Activated B cell treated with CpG ODN at 0.5 μM for 24 hours (primary cell): Measurements from ENCODE around the gene GPHN. TPM values are rescaled to one million over a fixed set of nuclear protein-coding genes. Genes with fewer than 3 reads are reported as not detected.

Experiments used
- ATAC-seq: fragments of 200-7000 bp; cut with Tn5 transposase; one replicate; pipeline ENCODE4 v1.10.0; 2021; ENCODE audit warnings: low read depth, mild to moderate bottlenecking, moderate library complexity
- CTCF ChIA-PET: fragments of 350-600 bp; sonication (Branson Sonifier 250); formaldehyde crosslinking; loops from one replicate; lab custom pipeline; 2021; ENCODE audit warnings: antibody characterized with exemption; lab: Charles Lee
- POLR2A ChIA-PET: fragments of 350-600 bp; sonication (Branson Sonifier 250); formaldehyde crosslinking; loops from one replicate; lab custom pipeline; 2021; ENCODE audit warnings: antibody characterized with exemption; lab: Charles Lee
- DNase-seq: peaks from one replicate; pipeline ENCODE4 v3.0.0; 2022
- H3K27ac Mint-ChIP-seq: one replicate; pipeline ENCODE4 v1.8.0; 2020; ENCODE audit warnings: mixed read lengths
- H3K27me3 Mint-ChIP-seq: one replicate; pipeline ENCODE4 v1.8.0; 2021; ENCODE audit warnings: mixed read lengths
- H3K36me3 Mint-ChIP-seq: one replicate; pipeline ENCODE4 v1.8.0; 2021; ENCODE audit warnings: low read depth, mixed read lengths
- H3K4me1 Mint-ChIP-seq: one replicate; pipeline ENCODE4 v1.8.0; 2021; ENCODE audit warnings: mixed read lengths
- H3K4me3 Mint-ChIP-seq: one replicate; pipeline ENCODE4 v1.8.0; 2020; ENCODE audit warnings: mild to moderate bottlenecking, mixed read lengths
- H3K9me3 Mint-ChIP-seq: one replicate; pipeline ENCODE4 v1.8.0; 2020; ENCODE audit warnings: mixed read lengths
- CTCF ChIP-seq: fragments of 200-600 bp; IDR thresholded peaks from one replicate; pipeline ENCODE4 v1.8.0; 2022; ENCODE audit warnings: antibody characterized with exemption, mild to moderate bottlenecking
- intact Hi-C: fragments of 100-400 bp; cut with micrococcal nuclease; formaldehyde crosslinking; loops from one replicate; pipeline ENCODE4 v1.15.1; 2024
- total RNA-seq: library from RNA; stranded (reverse); gene quantifications from 2 replicates; pipeline ENCODE4 v1.2.3, GENCODE V29; 2022

The GPHN gene
- total RNA-seq, 1 donor from 2014 or later, result 36.9 TPM

- ChIA-PET CTCF (no interaction called here), POLR2A (no interaction called here)
- Mint-ChIP-seq H3K9me3 (no peaks in the 10 kb centered on the region), H3K27ac (no peak overlapping the region), H3K36me3 (no peaks in the 10 kb centered on the region), H3K27me3 (no peaks in the 10 kb centered on the region), H3K4me3 (no peak overlapping the region), H3K4me1 (no peaks in the 10 kb centered on the region)
- no peak for ATAC-seq
- TF ChIP-seq CTCF, result no peak
- intact Hi-C loops, result no loop called here
- DNase-seq, result no peak
These were observed 604.4 kb downstream of the GPHN start for GRCh38 chr14:67112344-67112743.

- H3K27ac Mint-ChIP-seq, result no peak overlapping the region
- ChIA-PET CTCF (no interaction called here), POLR2A (no interaction called here)
- intact Hi-C loops, result no loop called here
- DNase-seq (no peak), ATAC-seq (no peak)
- TF ChIP-seq CTCF, result no peak
- no peaks in the 10 kb centered on the region for H3K27me3 Mint-ChIP-seq
- no peak overlapping the region for H3K4me3 Mint-ChIP-seq
- H3K4me1 Mint-ChIP-seq, result no peaks in the 10 kb centered on the region
- peaks cover 22% of the 10 kb centered on the region for H3K36me3 Mint-ChIP-seq
- H3K9me3 Mint-ChIP-seq, result peaks cover 4% of the 10 kb centered on the region
These were observed 619.2 kb downstream of the GPHN start for GRCh38 chr14:67127174-67127573.

GRCh38 chr14:67129768-67130167 lies 621.8 kb downstream of the GPHN start:
- no peak overlapping the region for H3K4me3 Mint-ChIP-seq
- ATAC-seq (no peak), DNase-seq (no peak)
- no peaks in the 10 kb centered on the region for H3K4me1 Mint-ChIP-seq
- intact Hi-C loops, result no loop called here
- CTCF ChIA-PET, result no interaction called here
- POLR2A ChIA-PET, result no interaction called here
- peaks cover 4% of the 10 kb centered on the region for H3K9me3 Mint-ChIP-seq
- no peak overlapping the region for H3K27ac Mint-ChIP-seq
- peaks cover 7% of the 10 kb centered on the region for H3K36me3 Mint-ChIP-seq
- H3K27me3 Mint-ChIP-seq, result no peaks in the 10 kb centered on the region
- no peak for TF ChIP-seq CTCF

- H3K36me3 Mint-ChIP-seq, result peaks cover 4% of the 10 kb centered on the region
- TF ChIP-seq CTCF, result no peak
These were observed 623.7 kb downstream of the GPHN start for GRCh38 chr14:67131691-67132090.

GRCh38 chr14:67133144-67133543 lies 625.2 kb downstream of the GPHN start:
- Mint-ChIP-seq H3K9me3 (no peaks in the 10 kb centered on the region), H3K4me3 (no peak overlapping the region), H3K27me3 (no peaks in the 10 kb centered on the region), H3K27ac (no peak overlapping the region), H3K4me1 (no peaks in the 10 kb centered on the region), H3K36me3 (peaks cover 4% of the 10 kb centered on the region)
- ATAC-seq (no peak), DNase-seq (no peak)
- TF ChIP-seq CTCF, result no peak
- CTCF ChIA-PET, result no interaction called here
- POLR2A ChIA-PET, result no interaction called here
- intact Hi-C loops, result no loop called here

More at GRCh38 chr14:67131691-67132090, 623.7 kb downstream of the GPHN start:
- H3K9me3 Mint-ChIP-seq, result no peaks in the 10 kb centered on the region
- ATAC-seq, result no peak
- ChIA-PET CTCF (no interaction called here), POLR2A (no interaction called here)
- no peak overlapping the region for H3K27ac Mint-ChIP-seq
- no peaks in the 10 kb centered on the region for H3K4me1 Mint-ChIP-seq
- intact Hi-C loops, result no loop called here
- H3K4me3 Mint-ChIP-seq, result no peak overlapping the region
- no peak for DNase-seq
- no peaks in the 10 kb centered on the region for H3K27me3 Mint-ChIP-seq
